HL-60 (cell line): Measurements from ENCODE around the gene IDH3G.

Experiments
- DNase-seq, 2 experiments: peaks; one replicate each; pipeline ENCODE4 v3.0.0-alpha.2; 2010 to 2020; ENCODE audit warnings: low read depth in 1 of 2, low spot score in 1 of 2
- H3K27ac ChIP-seq: fragments of 250-450 bp; sonication (Bioruptor Pico); replicated peaks from 2 replicates; pipeline ENCODE4 v1.5.1; 2020; ENCODE audit warnings: mild to moderate bottlenecking, moderate library complexity
- H3K27me3 ChIP-seq: fragments of 250-450 bp; sonication (Bioruptor Pico); 2 replicates; pipeline ENCODE4 v1.5.1; 2021; ENCODE audit warnings: mild to moderate bottlenecking, moderate library complexity; ENCODE audit not compliant: insufficient read depth, poor library complexity, severe bottlenecking
- H3K4me3 ChIP-seq: replicated peaks from 2 replicates; pipeline ENCODE4 v1.5.1; 2011; ENCODE audit warnings: mild to moderate bottlenecking, control low read depth, low read length; ENCODE audit not compliant: insufficient read depth
- GABPA ChIP-seq: IDR thresholded peaks from 2 replicates; pipeline ENCODE4 v1.6.1; 2012; ENCODE audit warnings: low read depth
- POLR2AphosphoS5 ChIP-seq: IDR thresholded peaks from 2 replicates; pipeline ENCODE4 v1.6.1; 2012; ENCODE audit warnings: low read depth
- REST ChIP-seq: IDR thresholded peaks from 2 replicates; pipeline ENCODE4 v1.6.1; 2012; ENCODE audit warnings: low read depth; ENCODE audit not compliant: insufficient replicate concordance
- SPI1 ChIP-seq: IDR thresholded peaks from 2 replicates; pipeline ENCODE4 v1.6.1; 2012; ENCODE audit warnings: low read depth, mild to moderate bottlenecking, borderline replicate concordance
- TF ChIP-seq, protein P1 (sequence below): IDR thresholded peaks from one replicate; pipeline ENCODE4 v1.5.1; 2011; ENCODE audit warnings: low read length, control low read depth, inconsistent platforms; ENCODE audit not compliant: insufficient read depth

IDH3G gene

GRCh38 chrX:153799326-153799725 is 5.2 kb upstream of the IDH3G start:
- H3K27me3 ChIP-seq = no peaks in the 10 kb centered on the region
- no peak overlapping the region for H3K27ac ChIP-seq
- DNase-seq = no peak
- TF ChIP-seq POLR2AphosphoS5 = no peak
- TF ChIP-seq, protein P1, sequence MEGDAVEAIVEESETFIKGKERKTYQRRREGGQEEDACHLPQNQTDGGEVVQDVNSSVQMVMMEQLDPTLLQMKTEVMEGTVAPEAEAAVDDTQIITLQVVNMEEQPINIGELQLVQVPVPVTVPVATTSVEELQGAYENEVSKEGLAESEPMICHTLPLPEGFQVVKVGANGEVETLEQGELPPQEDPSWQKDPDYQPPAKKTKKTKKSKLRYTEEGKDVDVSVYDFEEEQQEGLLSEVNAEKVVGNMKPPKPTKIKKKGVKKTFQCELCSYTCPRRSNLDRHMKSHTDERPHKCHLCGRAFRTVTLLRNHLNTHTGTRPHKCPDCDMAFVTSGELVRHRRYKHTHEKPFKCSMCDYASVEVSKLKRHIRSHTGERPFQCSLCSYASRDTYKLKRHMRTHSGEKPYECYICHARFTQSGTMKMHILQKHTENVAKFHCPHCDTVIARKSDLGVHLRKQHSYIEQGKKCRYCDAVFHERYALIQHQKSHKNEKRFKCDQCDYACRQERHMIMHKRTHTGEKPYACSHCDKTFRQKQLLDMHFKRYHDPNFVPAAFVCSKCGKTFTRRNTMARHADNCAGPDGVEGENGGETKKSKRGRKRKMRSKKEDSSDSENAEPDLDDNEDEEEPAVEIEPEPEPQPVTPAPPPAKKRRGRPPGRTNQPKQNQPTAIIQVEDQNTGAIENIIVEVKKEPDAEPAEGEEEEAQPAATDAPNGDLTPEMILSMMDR = no peak
- no peak for TF ChIP-seq REST
- no peak for TF ChIP-seq GABPA
- TF ChIP-seq SPI1 = no peak
- no peak overlapping the region for H3K4me3 ChIP-seq

DNA sequence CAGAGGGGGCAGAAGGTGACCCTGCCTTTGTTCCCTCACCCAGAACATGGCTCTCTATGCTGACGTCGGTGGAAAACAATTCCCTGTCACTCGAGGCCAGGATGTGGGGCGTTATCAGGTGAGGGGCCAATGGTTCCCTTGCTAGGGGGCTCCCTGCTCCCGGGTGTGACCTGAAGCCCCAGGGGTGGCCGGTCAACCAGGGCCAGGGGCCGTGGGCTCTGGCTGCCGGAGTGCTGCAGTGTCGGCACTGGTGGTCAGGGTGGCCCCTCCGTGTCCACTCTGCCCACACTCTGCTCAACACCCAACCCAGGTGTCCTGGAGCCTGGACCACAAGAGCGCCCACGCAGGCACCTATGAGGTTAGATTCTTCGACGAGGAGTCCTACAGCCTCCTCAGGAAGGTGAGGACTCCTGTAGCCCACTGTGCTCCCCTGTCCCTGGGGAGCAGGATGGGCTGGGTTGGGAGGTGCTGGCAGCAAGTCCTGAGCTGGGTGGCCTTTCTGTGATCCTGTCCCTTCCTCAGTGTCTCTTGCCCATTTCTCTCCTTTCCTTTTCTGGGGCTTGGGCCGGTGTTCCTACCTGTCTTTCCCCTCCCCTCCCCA is 3.3 kb upstream of the IDH3G start:
- no peak for DNase-seq
- Histone ChIP-seq H3K4me3 (no peak overlapping the region), H3K27me3 (no peaks in the 10 kb centered on the region), H3K27ac (no peak overlapping the region)
- TF ChIP-seq, protein P1 = no peak
- no peak for TF ChIP-seq POLR2AphosphoS5
- no peak for TF ChIP-seq SPI1
- no peak for TF ChIP-seq GABPA
- no peak for TF ChIP-seq REST

- peak overlapping the region; percentile 76 for H3K4me3 ChIP-seq
- peak overlapping the region; percentile 97 for H3K27ac ChIP-seq
- no peak for DNase-seq
- TF ChIP-seq, protein P1 = no peak
- TF ChIP-seq REST (no peak), GABPA (no peak), POLR2AphosphoS5 (no peak), SPI1 (no peak)
- H3K27me3 ChIP-seq = no peaks in the 10 kb centered on the region
Measured at GRCh38 chrX:153794897-153795816, 982 bp upstream of the IDH3G start.
